Measurements from ENCODE around the gene TMEM184A. TPM values are rescaled to one million over a fixed set of nuclear protein-coding genes. Genes with fewer than 3 reads are reported as not detected.

TMEM184A gene
- total and polyA plus RNA-seq, 8 donors: 1.00 to 9.7 (median 2.4) TPM

DNA sequence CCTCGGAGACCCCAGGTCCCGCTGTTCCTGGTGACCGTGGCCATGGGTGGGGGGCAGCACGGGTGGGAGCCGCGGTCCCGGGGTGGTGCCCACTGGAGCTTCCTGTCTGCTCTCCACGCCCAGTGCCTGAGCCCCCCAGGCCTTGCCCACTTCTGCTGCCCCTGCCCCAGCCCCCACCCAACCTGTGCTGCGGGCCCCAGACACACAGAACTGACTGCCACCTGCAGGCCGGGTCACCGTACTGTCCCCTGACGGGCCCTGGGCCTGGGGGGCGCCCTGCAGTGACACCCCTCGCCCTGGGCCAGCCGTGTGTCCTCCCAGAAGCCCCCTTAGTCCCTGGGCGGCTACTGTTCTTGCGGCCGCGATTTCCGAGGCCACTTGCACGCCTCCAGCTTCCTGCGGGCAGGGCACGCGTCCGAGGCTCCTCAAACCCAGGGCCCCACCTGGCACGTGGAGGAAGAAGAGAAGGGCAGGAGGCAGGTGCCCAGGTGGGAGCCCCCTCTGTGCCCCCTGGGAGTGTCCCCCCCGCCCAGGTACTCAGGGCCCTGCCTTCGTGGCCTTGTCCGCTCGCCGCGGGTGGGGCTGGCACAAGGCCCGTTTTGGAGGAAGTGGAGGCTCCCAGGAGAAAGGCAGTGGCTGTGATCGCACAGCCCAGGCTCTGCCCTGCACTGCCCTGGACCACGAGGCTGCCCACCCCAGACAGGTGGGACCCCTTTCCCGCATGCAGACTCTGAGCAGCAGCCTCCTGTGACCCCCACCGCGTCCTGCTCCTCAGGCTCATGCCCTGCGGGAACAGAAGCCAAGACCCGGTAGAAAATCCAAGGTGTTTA is 10.4 kb downstream of the TMEM184A start:
- Histone ChIP-seq H3K36me3 (peaks cover 0 to 50% of the 10 kb centered on the region in 2 donors), H3K4me1 (peaks cover 0 to 2% of the 10 kb centered on the region in 2 donors), H3K9me3 (no peaks in the 10 kb centered on the region), H3K4me3 (no peak overlapping the region), H3K27ac (no peak overlapping the region), H3K27me3 (no peaks in the 10 kb centered on the region)
- no peak for DNase-seq
- no peak for ATAC-seq
- intact Hi-C loops (cut with DNase I): no loop called here
- TF ChIP-seq, protein P1, sequence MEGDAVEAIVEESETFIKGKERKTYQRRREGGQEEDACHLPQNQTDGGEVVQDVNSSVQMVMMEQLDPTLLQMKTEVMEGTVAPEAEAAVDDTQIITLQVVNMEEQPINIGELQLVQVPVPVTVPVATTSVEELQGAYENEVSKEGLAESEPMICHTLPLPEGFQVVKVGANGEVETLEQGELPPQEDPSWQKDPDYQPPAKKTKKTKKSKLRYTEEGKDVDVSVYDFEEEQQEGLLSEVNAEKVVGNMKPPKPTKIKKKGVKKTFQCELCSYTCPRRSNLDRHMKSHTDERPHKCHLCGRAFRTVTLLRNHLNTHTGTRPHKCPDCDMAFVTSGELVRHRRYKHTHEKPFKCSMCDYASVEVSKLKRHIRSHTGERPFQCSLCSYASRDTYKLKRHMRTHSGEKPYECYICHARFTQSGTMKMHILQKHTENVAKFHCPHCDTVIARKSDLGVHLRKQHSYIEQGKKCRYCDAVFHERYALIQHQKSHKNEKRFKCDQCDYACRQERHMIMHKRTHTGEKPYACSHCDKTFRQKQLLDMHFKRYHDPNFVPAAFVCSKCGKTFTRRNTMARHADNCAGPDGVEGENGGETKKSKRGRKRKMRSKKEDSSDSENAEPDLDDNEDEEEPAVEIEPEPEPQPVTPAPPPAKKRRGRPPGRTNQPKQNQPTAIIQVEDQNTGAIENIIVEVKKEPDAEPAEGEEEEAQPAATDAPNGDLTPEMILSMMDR (IDR thresholded peaks at IDR 0.05): no peak

DNA sequence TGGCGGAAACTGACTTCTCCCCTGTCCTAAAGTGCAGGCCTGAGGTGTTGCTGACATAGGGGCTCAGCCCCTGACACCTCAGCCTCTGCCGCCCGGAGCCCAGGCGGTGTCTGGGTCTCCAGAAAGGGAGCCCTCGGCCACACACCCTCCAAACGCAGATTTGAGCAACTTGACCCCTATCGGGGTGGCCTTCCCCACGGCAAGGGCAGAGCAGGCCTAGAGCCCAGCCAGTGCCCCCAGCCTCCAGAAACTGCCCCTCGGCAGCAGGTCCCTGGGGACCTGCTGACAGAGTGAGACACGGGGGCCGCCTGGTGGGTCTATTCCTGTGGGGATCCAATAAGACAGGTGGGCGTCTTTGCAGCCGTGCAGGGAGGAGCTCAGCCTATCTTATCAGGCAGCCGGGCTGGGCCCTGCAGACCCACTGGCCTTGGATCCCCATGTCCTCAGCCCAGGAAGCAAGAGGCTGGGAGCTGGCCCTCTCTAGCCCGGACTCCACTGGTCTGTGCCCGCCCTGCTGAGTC is 11.0 kb downstream of the TMEM184A start:
- Histone ChIP-seq H3K36me3 (peaks cover 0 to 53% of the 10 kb centered on the region in 2 donors), H3K27me3 (no peaks in the 10 kb centered on the region), H3K27ac (no peak overlapping the region), H3K9me3 (no peaks in the 10 kb centered on the region), H3K4me3 (no peak overlapping the region), H3K4me1 (peaks cover 0 to 2% of the 10 kb centered on the region in 2 donors)
- TF ChIP-seq, protein P1 (IDR thresholded peaks at IDR 0.05): no peak
- intact Hi-C loops (cut with DNase I): no loop called here
- no peak for DNase-seq
- no peak for ATAC-seq

DNA sequence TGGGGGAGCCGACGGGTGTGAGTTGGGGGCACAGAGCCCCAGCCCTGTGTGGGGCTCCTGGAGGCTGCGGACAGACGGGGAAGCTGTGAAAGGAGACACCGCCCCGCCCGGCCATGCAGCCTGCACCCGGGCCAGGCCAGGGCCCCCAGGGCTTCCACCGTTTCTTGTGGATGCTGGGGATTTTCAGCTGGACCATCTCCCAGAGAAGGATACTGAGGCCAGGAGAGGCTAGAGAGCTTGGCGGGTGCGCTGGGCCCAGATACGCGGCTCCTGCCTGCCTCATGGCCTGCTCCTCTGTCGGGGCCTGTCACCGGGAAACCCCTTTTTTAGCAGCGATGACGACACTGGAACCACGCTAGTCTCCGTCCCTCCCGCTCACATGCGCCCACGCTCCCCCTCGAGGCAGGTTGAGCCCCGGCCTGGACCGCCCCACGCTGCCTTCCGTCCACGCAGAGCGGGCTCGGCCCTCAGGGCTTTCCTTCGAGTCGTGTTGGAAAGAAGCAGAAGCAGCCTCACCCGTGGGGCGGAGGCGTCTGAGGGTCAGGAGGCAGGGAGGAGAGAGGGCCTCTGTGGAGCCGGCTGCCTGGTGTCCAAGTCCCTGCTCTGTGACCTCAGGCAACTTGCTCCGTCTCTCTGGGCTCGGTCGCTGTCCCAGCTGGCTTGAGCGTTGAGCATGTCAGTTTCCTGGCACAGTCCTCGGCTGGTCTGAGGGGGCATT is 11.7 kb downstream of the TMEM184A start:
- Histone ChIP-seq H3K4me3 (no peak overlapping the region), H3K4me1 (peaks cover 0 to 2% of the 10 kb centered on the region in 2 donors), H3K27ac (no peak overlapping the region), H3K36me3 (peaks cover 0 to 60% of the 10 kb centered on the region in 2 donors), H3K9me3 (no peaks in the 10 kb centered on the region), H3K27me3 (no peaks in the 10 kb centered on the region)
- TF ChIP-seq, protein P1 (IDR thresholded peaks at IDR 0.05): no peak
- no peak for DNase-seq
- no peak for ATAC-seq
- intact Hi-C loops (cut with DNase I): no loop called here

DNA sequence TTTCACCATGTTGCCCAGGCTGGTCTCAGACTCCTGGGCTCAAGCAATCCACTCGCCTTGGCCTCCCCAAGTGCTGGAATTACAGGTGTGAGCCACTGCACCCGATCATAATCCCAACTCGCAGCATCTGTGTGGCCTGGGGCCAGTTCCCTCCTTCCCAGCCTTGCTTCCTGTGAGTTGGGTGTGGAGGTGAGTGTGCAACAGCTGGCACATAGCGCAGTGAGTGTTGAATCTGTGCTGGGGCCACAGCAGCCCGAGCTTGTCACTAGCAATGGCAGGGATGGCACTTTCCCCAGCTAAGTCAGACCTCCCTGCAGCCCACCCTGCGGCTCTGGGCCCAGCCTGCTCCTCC is 12.2 kb downstream of the TMEM184A start:
- H3K4me3 ChIP-seq: no peak overlapping the region
- intact Hi-C loops (cut with DNase I): no loop called here
- peaks cover 0 to 65% of the 10 kb centered on the region in 2 donors for H3K36me3 ChIP-seq
- peaks cover 1 to 6% of the 10 kb centered on the region in 2 donors for H3K4me1 ChIP-seq
- H3K27me3 ChIP-seq: no peaks in the 10 kb centered on the region
- H3K27ac ChIP-seq: no peak overlapping the region
- DNase-seq (no peak), ATAC-seq (no peak)
- H3K9me3 ChIP-seq: no peaks in the 10 kb centered on the region
- TF ChIP-seq, protein P1 (IDR thresholded peaks at IDR 0.05): no peak
